BJ (cell line): ENCODE data around the gene LAMA1. TPM values are rescaled to one million over a fixed set of nuclear protein-coding genes. Genes with fewer than 3 reads are reported as not detected.

Experiments
- CTCF ChIA-PET: fragments of 350-600 bp; formaldehyde crosslinking; extraction: SDS; loops from one replicate; lab custom pipeline; 2021; ENCODE audit warnings: antibody characterized with exemption, inconsistent platforms; lab: Yijun Ruan, JAX
- POLR2A ChIA-PET: fragments of 300-600 bp; sonication (Branson Sonifier 250); formaldehyde crosslinking; extraction: SDS; loops from one replicate; lab custom pipeline; 2021; ENCODE audit warnings: antibody characterized with exemption; lab: Charles Lee
- DNase-seq: peaks from one replicate; pipeline ENCODE4 v3.0.0-alpha.2; 2011; ENCODE audit warnings: low read depth
- H3K27me3 ChIP-seq: 2 replicates; pipeline ENCODE4 v1.6.0; 2011; ENCODE audit warnings: low read length; ENCODE audit not compliant: control insufficient read depth, insufficient read depth
- H3K36me3 ChIP-seq: 2 replicates; pipeline ENCODE4 v1.5.1; 2011; ENCODE audit warnings: low read length; ENCODE audit not compliant: control insufficient read depth, insufficient read depth
- H3K4me3 ChIP-seq: 2 replicates; pipeline ENCODE4 v1.5.1; 2011; ENCODE audit warnings: low read depth, mild to moderate bottlenecking, control low read depth, low read length
- CTCF ChIP-seq: IDR thresholded peaks from 2 replicates; pipeline ENCODE4 v1.5.1; 2011; ENCODE audit warnings: low read depth, mild to moderate bottlenecking, control low read depth, inconsistent platforms, low read length, moderate library complexity; ENCODE audit not compliant: insufficient read depth
- polyA plus RNA-seq: library from polyadenylated mRNA; depleted of rRNA; stranded (reverse); fragments of >200 nt; gene quantifications from 2 replicates; pipeline ENCODE4 v1.2.3, GENCODE V29; 2011

LAMA1 gene
- polyA plus RNA-seq, 1 experiment = 3.4 TPM

GRCh38 chr18:7002107-7002506 is 115.5 kb downstream of the LAMA1 start:
- POLR2A ChIA-PET = no interaction called here
- no peak for DNase-seq
- no peaks in the 10 kb centered on the region for H3K27me3 ChIP-seq
- H3K36me3 ChIP-seq = peaks cover 1% of the 10 kb centered on the region; the same call in 1 of the 2 replicates
- CTCF ChIA-PET = interaction anchor here (0.7 to 13.1 kb wide), 4 partner anchors 10 to 1123 kb away, joined by 3 to 93 read pairs (median 3); no protein-coding TSS in a partner anchor
- H3K4me3 ChIP-seq = no peak overlapping the region
- no peak for TF ChIP-seq CTCF

GRCh38 chr18:7000484-7001096 is 117.0 kb downstream of the LAMA1 start:
- Histone ChIP-seq H3K27me3 (no peaks in the 10 kb centered on the region), H3K36me3 (no peaks in the 10 kb centered on the region), H3K4me3 (no peak overlapping the region)
- ChIA-PET CTCF (interaction anchor here (0.6 to 13.1 kb wide), 9 partner anchors 10 to 177 kb away, joined by 3 to 93 read pairs (median 4); no protein-coding TSS in a partner anchor), POLR2A (no interaction called here)
- peak; percentile 73 for TF ChIP-seq CTCF
- no peak for DNase-seq

GRCh38 chr18:6997808-6998207 is 119.8 kb downstream of the LAMA1 start:
- H3K27me3 ChIP-seq = no peaks in the 10 kb centered on the region
- TF ChIP-seq CTCF = no peak
- POLR2A ChIA-PET = no interaction called here
- CTCF ChIA-PET = interaction anchor here (13.1 kb wide), 1 partner anchor 78 kb away, joined by 93 read pairs; no protein-coding TSS in a partner anchor
- DNase-seq = no peak
- H3K4me3 ChIP-seq = no peak overlapping the region
- no peaks in the 10 kb centered on the region for H3K36me3 ChIP-seq

- ChIA-PET CTCF (interaction anchor here (13.1 kb wide), 1 partner anchor 75 kb away, joined by 93 read pairs; no protein-coding TSS in a partner anchor), POLR2A (no interaction called here)
- Histone ChIP-seq H3K4me3 (no peak overlapping the region), H3K27me3 (no peaks in the 10 kb centered on the region), H3K36me3 (no peaks in the 10 kb centered on the region)
- no peak for TF ChIP-seq CTCF
- no peak for DNase-seq
Measured at GRCh38 chr18:6994771-6995430, 122.7 kb downstream of the LAMA1 start.

GRCh38 chr18:6994056-6994770 is 123.4 kb downstream of the LAMA1 start:
- POLR2A ChIA-PET = no interaction called here
- CTCF ChIA-PET = interaction anchor here (1.0 to 13.1 kb wide), 2 partner anchors 74 to 77 kb away, joined by 3 to 93 read pairs; no protein-coding TSS in a partner anchor
- no peak for TF ChIP-seq CTCF
- no peak for DNase-seq
- Histone ChIP-seq H3K4me3 (no peak overlapping the region), H3K36me3 (no peaks in the 10 kb centered on the region), H3K27me3 (no peaks in the 10 kb centered on the region)
